DMS153 (cell line): ENCODE data around the gene VCAN.

Source experiments
- DNase-seq: peaks from one replicate; lab custom pipeline; 2025; lab: John Stamatoyannopoulos, UW

VCAN gene

GRCh38 chr5:83494666-83495065 is 23.1 kb downstream of the VCAN start:
- DNase-seq = no peak

- no peak for DNase-seq
Measured at GRCh38 chr5:83496626-83497025, 25.1 kb downstream of the VCAN start.

GRCh38 chr5:83498585-83498984 is 27.0 kb downstream of the VCAN start:
- no peak for DNase-seq

- no peak for DNase-seq
Measured at GRCh38 chr5:83503662-83504061, 32.1 kb downstream of the VCAN start.

GRCh38 chr5:83507431-83507830 is 35.9 kb downstream of the VCAN start:
- no peak for DNase-seq

GRCh38 chr5:83509540-83509939 is 38.0 kb downstream of the VCAN start:
- DNase-seq = no peak

GRCh38 chr5:83510260-83510659 is 38.7 kb downstream of the VCAN start:
- no peak for DNase-seq

- DNase-seq = no peak
Measured at GRCh38 chr5:83512061-83512745, 40.7 kb downstream of the VCAN start.

GRCh38 chr5:83513081-83513480 is 41.5 kb downstream of the VCAN start:
- DNase-seq = no peak

- DNase-seq = no peak
Measured at GRCh38 chr5:83513491-83513890, 41.9 kb downstream of the VCAN start.

GRCh38 chr5:83516377-83516776 is 44.8 kb downstream of the VCAN start:
- DNase-seq = no peak

- DNase-seq = no peak
Measured at GRCh38 chr5:83517072-83517687, 45.6 kb downstream of the VCAN start.

GRCh38 chr5:83517688-83518085 is 46.1 kb downstream of the VCAN start:
- no peak for DNase-seq

- DNase-seq = no peak
Measured at GRCh38 chr5:83518319-83519061, 46.9 kb downstream of the VCAN start.

GRCh38 chr5:83522446-83522845 is 50.9 kb downstream of the VCAN start:
- no peak for DNase-seq

GRCh38 chr5:83523929-83524328 is 52.4 kb downstream of the VCAN start:
- DNase-seq = no peak

- no peak for DNase-seq
Measured at GRCh38 chr5:83524345-83524744, 52.8 kb downstream of the VCAN start.

GRCh38 chr5:83524991-83525390 is 53.4 kb downstream of the VCAN start:
- DNase-seq = no peak

GRCh38 chr5:83526289-83526688 is 54.7 kb downstream of the VCAN start:
- no peak for DNase-seq

- DNase-seq = no peak
Measured at GRCh38 chr5:83527221-83527620, 55.7 kb downstream of the VCAN start.

GRCh38 chr5:83527722-83528438 is 56.3 kb downstream of the VCAN start:
- no peak for DNase-seq

GRCh38 chr5:83528439-83528769 is 56.9 kb downstream of the VCAN start:
- DNase-seq = no peak

- no peak for DNase-seq
Measured at GRCh38 chr5:83530193-83530592, 58.6 kb downstream of the VCAN start.
